Stimulated activated CD4-positive, alpha-beta T cell treated with anti-CD3 and anti-CD28 coated beads, Interleukin-15, amount 100 ng/mL, for 48 hours (primary cell): ENCODE measurements around the gene TRIM4.
A peak's percentile ranks its signal among the peaks of the same experiment; 100 is the strongest.
"Not testable (repeated sequence)": the region's sequence is repeated elsewhere in the genome, so short reads cannot be mapped to it uniquely, and the experiment has no call there.

Experiments used
- DNase-seq, 2 donors: peaks; one replicate each; pipeline ENCODE4 v3.0.0-alpha.2; 2020; ENCODE audit warnings: low read depth in 2 of 2

TRIM4 gene

GRCh38 chr7:99918959-99919813 is at the start of gene TRIM4:
Gene TRIM4 (minus strand): TSS chr7:99919530. CDS start chr7:99919401, 129 bp downstream.
- DNase-seq, result peak; percentile 87 to 89

GRCh38 chr7:99958564-99959227 is 39.4 kb upstream of the TRIM4 start:
- DNase-seq, result no peak

- DNase-seq, result no peak
These were observed 35.9 kb upstream of the TRIM4 start for GRCh38 chr7:99955247-99955646.

GRCh38 chr7:99954643-99955042 is 35.3 kb upstream of the TRIM4 start:
- DNase-seq, result not testable (repeated sequence)

- no peak for DNase-seq
These were observed 34.3 kb upstream of the TRIM4 start for GRCh38 chr7:99953649-99954048.

GRCh38 chr7:99952649-99953048 is 33.3 kb upstream of the TRIM4 start:
- not testable (repeated sequence) for DNase-seq

GRCh38 chr7:99950819-99951218 is 31.5 kb upstream of the TRIM4 start:
- DNase-seq, result not testable (repeated sequence)

- no peak for DNase-seq
These were observed 30.4 kb upstream of the TRIM4 start for GRCh38 chr7:99949645-99950228.

GRCh38 chr7:99947608-99948007 is 28.3 kb upstream of the TRIM4 start:
- DNase-seq, result no peak

- no peak for DNase-seq
These were observed 25.3 kb upstream of the TRIM4 start for GRCh38 chr7:99944497-99945070.

GRCh38 chr7:99943641-99944496 is 24.5 kb upstream of the TRIM4 start:
- no peak for DNase-seq

GRCh38 chr7:99938296-99938695 is 19.0 kb upstream of the TRIM4 start:
- no peak for DNase-seq

- not testable (repeated sequence) for DNase-seq
These were observed 15.7 kb upstream of the TRIM4 start for GRCh38 chr7:99935009-99935408.

- no peak for DNase-seq
These were observed 11.0 kb upstream of the TRIM4 start for GRCh38 chr7:99930376-99930775.

- DNase-seq, result no peak
These were observed 10.4 kb upstream of the TRIM4 start for GRCh38 chr7:99929730-99930053.

- DNase-seq, result no peak
These were observed 9.8 kb upstream of the TRIM4 start, which contains the start of gene GJC3 for GRCh38 chr7:99928994-99929729. Gene GJC3 (minus strand): TSS chr7:99929620. CDS start chr7:99929620, 0 bp downstream.

- DNase-seq, result no peak
These were observed 8.9 kb upstream of the TRIM4 start for GRCh38 chr7:99928188-99928587.

GRCh38 chr7:99927536-99927935 is 8.2 kb upstream of the TRIM4 start:
- no peak for DNase-seq

GRCh38 chr7:99926321-99926720 is 7.0 kb upstream of the TRIM4 start:
- DNase-seq, result no peak

GRCh38 chr7:99923200-99923599 is 3.9 kb upstream of the TRIM4 start:
- no peak for DNase-seq

- no peak for DNase-seq
These were observed 819 bp upstream of the TRIM4 start for GRCh38 chr7:99920149-99920548.
